NCI-H1417 (cell line): Measurements from ENCODE around the gene GART.
A peak's percentile ranks its signal among the peaks of the same experiment; 100 is the strongest.
"Not testable (repeated sequence)": the region's sequence is repeated elsewhere in the genome, so short reads cannot be mapped to it uniquely, and the experiment has no call there.

Experiments
- DNase-seq, 3 experiments: peaks; one replicate each; lab custom pipeline; 2025; lab: John Stamatoyannopoulos, UW

The GART gene

DNA sequence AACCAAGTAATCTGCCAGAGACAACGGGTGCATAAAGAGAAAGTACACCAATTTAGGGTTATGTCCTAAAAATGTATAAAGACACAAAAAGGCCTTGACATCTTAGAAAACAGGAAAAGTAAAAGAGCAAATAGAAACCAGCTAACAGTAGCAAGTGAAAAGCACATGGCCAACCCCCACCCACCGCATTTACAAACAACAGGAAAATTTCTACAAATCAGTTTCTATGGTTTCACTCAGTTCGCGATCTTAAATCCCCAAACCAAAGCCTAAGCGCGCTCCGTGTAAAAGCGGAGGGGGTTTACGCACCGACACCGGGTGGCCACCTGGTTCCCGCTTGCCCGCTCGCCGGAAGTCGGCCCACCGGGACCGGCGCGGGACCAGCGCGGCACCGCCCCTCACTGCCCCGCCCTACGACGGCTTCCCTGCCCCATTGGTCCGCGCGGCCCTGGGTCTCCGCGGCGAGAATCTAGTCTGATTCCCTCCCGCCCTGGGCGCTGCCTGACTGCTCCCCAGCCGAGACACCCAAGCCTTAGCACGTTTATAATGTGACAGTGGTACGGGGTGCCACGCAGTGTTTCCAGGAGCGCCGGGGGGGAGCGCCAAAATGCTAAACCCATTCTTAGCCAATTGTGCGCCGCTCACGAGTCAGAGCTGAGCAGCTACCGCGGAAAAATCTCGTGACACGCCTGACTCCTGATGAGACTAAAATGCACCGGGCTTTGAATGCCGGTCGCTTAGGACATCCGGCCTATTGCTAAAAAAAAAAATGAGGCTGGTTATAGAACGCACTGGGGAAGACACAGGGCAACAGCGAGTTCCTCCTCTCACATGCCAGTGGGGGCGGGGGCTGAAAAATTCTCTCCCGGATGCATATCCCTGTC lies at the start of gene GART:
TSS of gene GART (minus strand) at position 362 of the 884 bp plus-strand sequence. CDS start 2,802 bp downstream, outside the sequence.
- peak; percentile 85 to 91 (median 90) for DNase-seq

DNA sequence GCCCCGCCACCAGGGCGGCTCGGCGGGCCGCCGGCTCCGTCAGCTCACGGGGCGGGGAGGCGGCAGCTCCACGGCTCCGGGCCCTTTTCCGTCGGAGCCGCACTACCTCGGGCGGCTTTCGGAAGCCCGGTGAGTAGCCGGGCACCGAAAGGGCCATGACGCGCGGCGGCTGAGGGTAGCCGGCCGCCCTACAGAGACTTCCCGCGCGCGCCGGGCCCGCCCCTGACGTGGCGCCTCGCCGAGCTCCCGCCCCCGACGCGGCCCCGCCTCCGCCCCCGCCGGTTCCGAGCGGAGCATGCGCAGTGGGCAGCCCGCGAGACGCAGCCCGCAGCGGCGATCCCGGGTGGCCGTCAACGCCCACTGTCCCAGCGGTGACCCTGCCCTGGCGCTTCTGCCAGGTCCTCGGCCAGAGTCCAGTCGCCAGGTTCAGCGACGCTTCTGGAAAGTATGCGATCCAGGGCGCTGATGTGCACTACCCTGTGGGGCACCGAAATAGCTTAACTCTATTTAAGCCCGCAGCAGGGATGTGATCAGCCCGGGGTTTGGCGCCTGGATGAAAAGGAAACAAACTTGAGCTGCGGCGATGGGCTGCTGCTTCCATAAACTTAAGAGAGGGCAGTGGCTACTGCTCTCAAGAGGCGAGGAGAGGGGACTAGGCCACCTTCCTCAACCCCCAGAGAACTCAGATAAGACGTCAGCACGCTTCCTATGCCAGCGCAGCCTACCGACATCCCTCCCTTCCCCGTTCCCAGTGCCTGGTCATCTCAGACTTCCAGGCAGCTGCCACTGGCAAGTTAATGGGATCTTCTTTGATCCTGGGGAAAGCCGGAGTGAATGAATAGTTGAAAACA lies 46.8 kb upstream of the GART start, which contains the start of gene DONSON:
TSS of gene DONSON (minus strand) at position 200 of the 851 bp plus-strand sequence. CDS start at position 157, 43 bp downstream.
- DNase-seq, result peak; percentile 93 to 94 (median 94)

- DNase-seq, result peak; percentile 51 to 89 (median 86)
Measured at GRCh38 chr21:33587792-33588484, 46.0 kb upstream of the GART start.

GRCh38 chr21:33586927-33587326 lies 45.0 kb upstream of the GART start:
- peak in 2 of 3 experiments; percentile 3 to 21 for DNase-seq

GRCh38 chr21:33584455-33584854 lies 42.5 kb upstream of the GART start:
- no peak for DNase-seq

GRCh38 chr21:33578959-33579542 lies 37.1 kb upstream of the GART start:
- DNase-seq, result peak in 1 of 3 experiments; percentile 29

- DNase-seq, result no peak
Measured at GRCh38 chr21:33578214-33578613, 36.3 kb upstream of the GART start.

DNA sequence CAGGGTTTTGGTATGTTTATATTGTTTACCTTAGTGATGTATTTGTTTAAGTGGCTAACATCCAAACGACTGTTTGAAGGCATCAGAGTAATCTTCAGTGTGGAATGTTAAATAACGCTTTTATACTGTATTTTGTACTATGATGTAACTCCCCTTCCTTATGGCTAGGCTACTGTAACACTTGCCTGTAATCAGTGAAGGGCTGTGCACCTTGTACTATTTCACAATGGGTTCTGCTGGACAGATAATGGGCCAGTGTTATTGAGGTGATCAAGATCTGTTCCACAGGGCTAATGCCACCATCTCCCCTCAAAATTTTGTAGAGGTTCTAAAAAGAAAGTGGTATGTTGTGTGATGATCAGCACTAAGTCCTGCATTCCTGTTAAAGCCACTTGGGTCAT lies 34.8 kb upstream of the GART start:
- DNase-seq, result not testable (repeated sequence)

DNA sequence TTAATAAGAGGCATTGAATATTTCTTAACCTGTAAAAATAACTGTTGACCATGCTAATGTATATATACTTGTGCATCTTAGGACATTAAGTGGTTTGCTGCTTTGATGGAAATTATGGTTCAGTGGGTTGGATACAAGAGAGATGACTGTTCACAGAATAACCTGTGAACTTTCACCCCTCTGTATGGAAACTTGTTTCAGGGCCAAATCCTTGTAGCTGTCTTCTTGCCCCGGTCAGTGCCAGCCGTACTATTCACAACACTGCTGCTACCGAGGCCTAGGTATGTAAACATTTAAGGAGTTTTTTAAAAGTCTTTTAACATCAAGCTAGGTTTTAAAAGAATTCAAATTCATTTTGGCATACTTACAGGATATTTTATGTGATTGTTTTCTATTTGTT lies 30.4 kb upstream of the GART start:
- DNase-seq, result no peak

DNA sequence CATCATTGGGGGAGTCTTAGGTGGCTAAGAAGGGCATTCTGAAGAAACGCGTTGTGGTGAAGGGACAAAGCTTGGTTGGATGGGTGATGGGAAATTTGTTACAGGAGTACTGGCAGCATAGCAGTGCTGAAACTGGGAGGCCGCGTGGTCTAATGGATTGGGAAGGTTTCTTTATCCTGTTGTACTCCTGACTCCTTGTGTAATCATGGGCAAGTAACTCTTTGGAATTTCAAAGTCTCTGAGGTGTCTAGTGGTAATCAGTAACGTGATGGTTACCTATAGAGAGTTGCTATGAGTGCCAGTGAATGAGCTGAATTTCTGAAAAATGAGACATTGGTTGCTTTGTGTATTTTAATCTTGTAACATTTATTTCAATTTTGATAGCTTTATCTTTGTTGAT lies 28.1 kb upstream of the GART start:
- DNase-seq, result no peak

- no peak for DNase-seq
Measured at GRCh38 chr21:33568448-33568847, 26.5 kb upstream of the GART start.

- DNase-seq, result no peak
Measured at GRCh38 chr21:33567914-33568313, 26.0 kb upstream of the GART start.

DNA sequence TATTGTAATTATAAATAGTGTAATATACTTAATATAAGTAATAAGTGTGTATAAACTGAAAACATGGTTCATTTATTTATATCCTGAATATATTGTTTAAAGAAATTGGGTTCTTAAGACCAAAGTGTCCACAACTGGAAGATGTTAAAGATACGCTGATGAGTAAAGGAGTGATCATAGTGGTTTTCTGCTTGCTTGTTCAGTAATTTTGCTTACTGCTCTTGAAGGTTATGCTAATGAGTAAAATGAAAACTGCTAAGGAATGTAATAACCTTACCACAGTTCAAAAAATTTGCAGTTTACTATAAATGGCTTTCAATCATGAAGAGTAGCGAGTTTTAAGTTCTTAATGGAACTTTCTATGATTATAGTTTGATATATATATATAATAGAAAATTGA lies 24.6 kb upstream of the GART start:
- no peak for DNase-seq

DNA sequence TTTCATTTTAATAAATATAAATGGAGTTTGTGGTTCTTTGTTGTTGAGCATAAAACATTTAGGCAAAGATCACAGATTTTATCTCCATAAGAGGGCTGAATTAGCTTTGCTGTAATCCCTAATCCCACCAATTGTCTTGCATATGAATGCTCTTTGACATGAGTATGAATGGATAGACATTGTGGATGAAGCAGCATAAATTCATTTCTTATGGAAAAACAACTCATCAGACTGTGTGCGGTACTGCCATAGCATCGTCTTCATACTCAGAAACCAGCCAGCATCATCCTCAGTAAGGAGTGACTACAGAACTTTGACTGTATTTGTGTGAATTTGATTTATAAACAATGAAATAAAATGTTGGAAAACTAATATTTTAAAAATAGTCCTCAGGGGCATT lies 20.5 kb upstream of the GART start:
- DNase-seq, result no peak

DNA sequence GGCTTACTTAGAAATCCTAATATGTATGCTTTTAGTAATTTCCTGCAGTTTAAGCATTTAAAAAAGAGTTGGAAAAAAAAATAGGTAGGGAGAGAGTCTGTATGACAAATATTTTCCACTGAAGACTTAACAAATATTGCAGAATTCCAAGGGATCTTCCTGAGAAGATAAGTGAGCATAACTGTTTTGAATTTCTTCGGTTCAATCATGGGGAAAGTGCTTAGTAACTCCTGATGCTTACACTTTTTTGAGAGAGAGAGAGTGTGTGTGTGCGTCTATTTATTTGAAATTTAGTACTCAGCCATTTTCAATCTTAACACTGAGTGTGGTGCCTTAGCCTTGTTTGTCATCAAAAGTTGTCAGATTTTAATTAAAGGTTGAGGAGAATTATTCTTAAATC lies 19.5 kb upstream of the GART start:
- DNase-seq, result no peak

DNA sequence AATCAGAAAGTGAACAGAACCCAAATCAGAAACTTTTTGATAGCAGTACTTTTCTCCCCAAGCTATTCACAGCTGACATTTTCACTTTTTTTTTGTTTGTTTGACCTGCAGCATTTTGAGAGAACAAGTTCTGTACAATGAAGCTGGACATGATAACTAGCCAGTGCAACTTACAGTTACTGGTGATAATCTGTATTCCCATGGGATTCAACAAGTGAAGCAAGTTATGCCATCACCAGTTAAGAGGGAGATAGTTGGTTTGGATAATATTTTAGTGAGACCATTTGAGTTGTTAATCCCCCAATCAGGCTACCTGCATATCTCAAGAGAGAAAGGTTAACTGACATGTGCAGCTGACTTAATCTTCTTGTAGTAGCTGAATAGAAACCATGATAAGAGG lies 19.0 kb upstream of the GART start:
- no peak for DNase-seq

GRCh38 chr21:33559813-33560212 lies 17.9 kb upstream of the GART start:
- no peak for DNase-seq

DNA sequence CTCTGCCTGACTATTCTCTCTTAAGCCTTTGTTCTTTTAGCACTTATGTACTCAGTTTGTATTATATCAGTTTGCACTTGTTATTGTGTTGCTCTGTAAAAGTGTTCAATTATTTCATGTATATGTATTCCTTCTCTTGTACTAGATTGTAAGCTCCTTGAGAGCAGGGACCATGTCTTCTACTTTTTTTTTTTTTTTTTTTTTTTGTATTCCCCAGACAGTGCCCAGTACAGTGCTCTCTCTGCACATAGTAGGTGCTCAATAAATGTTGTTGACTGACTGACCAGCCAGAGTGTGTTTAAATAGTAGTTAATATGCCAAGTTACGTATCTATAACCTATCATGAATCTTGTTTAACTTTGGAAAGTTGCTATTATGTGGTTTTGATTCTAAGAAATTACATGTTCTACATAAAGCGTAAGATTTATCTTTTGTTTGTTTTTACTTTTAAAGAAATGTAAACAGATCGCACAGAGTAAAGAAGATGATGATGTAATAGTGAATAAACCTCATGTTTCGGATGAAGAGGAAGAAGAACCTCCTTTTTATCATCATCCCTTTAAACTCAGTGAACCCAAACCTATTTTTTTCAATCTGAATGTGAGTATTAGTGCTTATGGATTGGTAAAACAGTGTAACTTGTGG lies 17.0 kb upstream of the GART start:
- no peak for DNase-seq

GRCh38 chr21:33557447-33557846 lies 15.5 kb upstream of the GART start:
- no peak for DNase-seq

DNA sequence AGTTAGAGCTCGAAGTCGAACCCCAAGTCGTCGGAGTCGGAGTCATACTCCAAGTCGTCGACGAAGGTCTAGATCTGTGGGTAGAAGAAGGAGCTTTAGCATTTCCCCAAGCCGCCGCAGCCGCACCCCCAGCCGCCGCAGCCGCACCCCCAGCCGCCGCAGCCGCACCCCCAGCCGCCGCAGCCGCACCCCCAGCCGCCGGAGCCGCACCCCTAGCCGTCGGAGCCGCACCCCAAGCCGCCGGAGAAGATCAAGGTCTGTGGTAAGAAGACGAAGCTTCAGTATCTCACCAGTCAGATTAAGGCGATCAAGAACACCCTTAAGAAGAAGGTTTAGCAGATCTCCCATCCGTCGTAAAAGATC lies 13.0 kb upstream of the GART start:
- no peak for DNase-seq

GRCh38 chr21:33554236-33554981 lies 12.5 kb upstream of the GART start:
- no peak for DNase-seq
